ENCODE results near the gene ZNF618. TPM values are rescaled to one million over a fixed set of nuclear protein-coding genes. Genes with fewer than 3 reads are reported as not detected.

The ZNF618 gene
- total and polyA plus RNA-seq, 2 experiments from 2014 or later = 12.1 to 22.1 TPM

GRCh38 chr9:113992994-113993393, 116.9 kb downstream of the ZNF618 start (continued):
- no peak for TF ChIP-seq ZNF462 (CRISPR knock-in tag; IDR thresholded peaks at IDR 0.05)

DNA sequence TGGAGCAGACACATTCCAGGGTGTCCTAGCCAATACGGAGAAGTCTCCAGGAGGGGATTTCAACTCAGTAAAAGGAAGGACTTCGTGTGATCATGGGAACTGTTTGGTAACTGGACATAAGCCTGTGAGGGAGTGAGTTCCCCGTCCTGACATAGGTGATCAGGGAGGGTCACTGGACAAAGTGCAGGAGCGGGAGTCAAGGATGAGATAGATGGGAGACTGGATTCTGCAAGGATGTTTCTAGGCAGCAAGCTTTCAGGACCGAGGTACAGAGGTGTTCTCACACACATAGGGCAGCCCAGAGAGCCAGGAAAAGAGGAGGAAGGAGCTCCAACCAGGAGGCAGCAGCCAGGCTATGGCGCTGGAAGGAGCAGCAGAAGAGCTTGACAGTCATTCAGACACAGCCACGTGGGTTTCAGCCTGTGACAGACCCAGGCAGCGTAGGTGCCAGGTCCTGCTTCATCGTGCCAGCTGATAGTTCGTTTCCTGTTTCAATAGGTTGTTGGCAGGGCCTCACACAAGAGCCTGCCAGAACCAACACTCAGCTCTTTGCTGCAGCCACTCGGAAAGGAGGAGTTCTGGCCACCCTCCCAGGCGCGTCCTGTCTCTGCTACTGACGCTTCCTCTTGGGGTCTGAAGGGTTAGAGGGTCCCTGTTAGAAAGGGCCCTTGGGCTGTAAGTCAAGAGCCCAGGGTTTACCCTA, 117.9 kb downstream of the ZNF618 start:
- Mint-ChIP-seq H3K4me1 (no peaks in the 10 kb centered on the region; the same call in 2 of the 3 replicates), H3K36me3 (ENCODE audit: low read depth) (peaks cover 15% of the 10 kb centered on the region), H3K9me3 (no peaks in the 10 kb centered on the region), H3K27me3 (ENCODE audit: insufficient read depth, low read depth, poor library complexity) (peaks cover 12% of the 10 kb centered on the region), H3K4me3 (no peak overlapping the region), H3K27ac (no peak overlapping the region)
- Histone ChIP-seq H3K27ac (ENCODE audit: low read depth) (no peak overlapping the region), H2AFZ (no peak overlapping the region), H3K4me1 (ENCODE audit: insufficient read depth) (no peaks in the 10 kb centered on the region), H3K4me3 (no peak overlapping the region), H3K36me3 (ENCODE audit: insufficient read depth) (no peaks in the 10 kb centered on the region), H3K4me2 (no peak overlapping the region), H3F3A (replicated peaks; ENCODE audit: low read depth) (no peaks in the 10 kb centered on the region), H4K20me1 (replicated peaks; ENCODE audit: insufficient read depth) (peaks cover 3% of the 10 kb centered on the region; the same call in 1 of the 2 replicates), H3K27me3 (ENCODE audit: insufficient read depth) (no peaks in the 10 kb centered on the region), H3K9me2 (ENCODE audit: insufficient read depth) (no peaks in the 10 kb centered on the region), H3K79me2 (replicated peaks; ENCODE audit: insufficient read depth) (no peaks in the 10 kb centered on the region)
- ATAC-seq (no peak), DNase-seq (ENCODE audit: low spot score) (no peak)
- TF ChIP-seq POLR2AphosphoS5 (IDR thresholded peaks at IDR 0.05; ENCODE audit: low read depth) (no peak), STAT1 (IDR thresholded peaks at IDR 0.05; ENCODE audit: unreplicated experiment) (no peak), EZH2 (IDR thresholded peaks at IDR 0.05; ENCODE audit: low read depth, unreplicated experiment) (no peak), NANOG (IDR thresholded peaks at IDR 0.05; ENCODE audit: borderline replicate concordance) (no peak), JUNB (IDR thresholded peaks at IDR 0.05; ENCODE audit: unreplicated experiment) (no peak), REST (IDR thresholded peaks at IDR 0.05; ENCODE audit: unreplicated experiment) (no peak), ZNF114 (CRISPR knock-in tag; IDR thresholded peaks at IDR 0.05) (no peak), ZNF331 (CRISPR knock-in tag; IDR thresholded peaks at IDR 0.05; ENCODE audit: low read depth) (no peak)
- TF ChIP-seq, protein P1, sequence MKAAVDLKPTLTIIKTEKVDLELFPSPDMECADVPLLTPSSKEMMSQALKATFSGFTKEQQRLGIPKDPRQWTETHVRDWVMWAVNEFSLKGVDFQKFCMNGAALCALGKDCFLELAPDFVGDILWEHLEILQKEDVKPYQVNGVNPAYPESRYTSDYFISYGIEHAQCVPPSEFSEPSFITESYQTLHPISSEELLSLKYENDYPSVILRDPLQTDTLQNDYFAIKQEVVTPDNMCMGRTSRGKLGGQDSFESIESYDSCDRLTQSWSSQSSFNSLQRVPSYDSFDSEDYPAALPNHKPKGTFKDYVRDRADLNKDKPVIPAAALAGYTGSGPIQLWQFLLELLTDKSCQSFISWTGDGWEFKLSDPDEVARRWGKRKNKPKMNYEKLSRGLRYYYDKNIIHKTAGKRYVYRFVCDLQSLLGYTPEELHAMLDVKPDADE (IDR thresholded peaks at IDR 0.05) = no peak
